GM18508 (cell line): ENCODE measurements around the gene SLC12A3.

ENCODE experiments used
- ATAC-seq: cut with Tn5 transposase; IDR thresholded peaks from one replicate; pipeline ENCODE4 v1.9.1; 2021; ENCODE audit warnings: moderate number of reproducible peaks; ENCODE audit not compliant: insufficient read depth, unreplicated experiment

The SLC12A3 gene

DNA sequence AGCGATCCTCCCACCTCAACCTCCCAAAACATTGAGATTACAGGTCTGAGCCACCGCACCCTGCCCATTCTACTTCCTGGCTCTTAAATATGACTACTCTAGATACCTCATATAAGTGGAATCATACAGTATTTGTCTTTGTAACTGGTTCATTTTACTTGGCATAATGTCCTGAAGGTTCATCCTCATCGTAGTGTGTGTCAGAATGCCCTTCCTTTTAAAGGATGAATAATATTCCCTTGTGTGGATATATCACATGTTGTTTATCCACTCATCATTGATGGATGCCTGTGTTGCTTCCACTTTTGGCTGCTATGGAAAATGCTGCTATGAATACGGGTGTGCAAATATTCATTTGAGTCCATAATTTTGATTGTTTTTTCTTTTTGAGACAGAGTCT, 91.1 kb downstream of the SLC12A3 start:
- ATAC-seq = no peak

- no peak for ATAC-seq
Measured at GRCh38 chr16:56956756-56957155, 91.7 kb downstream of the SLC12A3 start.

GRCh38 chr16:56960681-56961281, 95.8 kb downstream of the SLC12A3 start:
- ATAC-seq = no peak

DNA sequence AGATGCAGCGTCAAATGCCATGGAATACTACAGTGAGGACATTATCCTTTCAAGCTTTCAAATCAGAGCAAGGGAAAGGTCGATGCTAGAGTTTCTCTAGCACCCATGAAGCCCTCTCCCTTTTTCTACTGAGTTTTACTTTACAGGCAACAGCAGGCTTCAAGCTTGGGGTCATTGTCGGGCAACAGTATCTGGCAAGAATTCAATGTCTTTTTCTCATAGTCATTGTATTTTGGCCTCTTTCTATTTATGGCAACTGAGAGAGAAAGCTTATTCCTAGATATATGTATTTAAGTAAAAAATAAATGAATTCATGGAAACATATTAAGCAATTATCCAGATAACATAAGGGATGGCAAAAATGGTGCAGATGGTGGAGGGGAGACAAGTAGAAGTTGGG, 96.4 kb downstream of the SLC12A3 start:
- no peak for ATAC-seq

DNA sequence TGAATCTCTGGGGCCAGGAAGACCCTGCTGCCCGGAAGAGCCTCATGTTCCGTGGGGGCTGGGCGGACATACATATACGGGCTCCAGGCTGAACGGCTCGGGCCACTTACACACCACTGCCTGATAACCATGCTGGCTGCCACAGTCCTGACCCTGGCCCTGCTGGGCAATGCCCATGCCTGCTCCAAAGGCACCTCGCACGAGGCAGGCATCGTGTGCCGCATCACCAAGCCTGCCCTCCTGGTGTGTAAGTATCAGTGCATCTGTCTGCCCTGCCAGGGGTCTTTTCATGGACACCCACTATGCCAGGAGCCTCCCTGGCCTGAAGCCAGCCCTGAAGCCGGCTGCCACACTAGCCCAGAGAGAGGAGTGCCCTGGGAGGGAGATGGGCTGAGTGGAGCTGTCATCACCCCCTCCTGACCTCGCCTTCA, 96.9 kb downstream of the SLC12A3 start, which contains the start of gene CETP:
TSS of gene CETP (plus strand) at position 100 of the 431 bp plus-strand sequence. CDS start at position 130, 30 bp downstream.
- ATAC-seq = no peak

- peak; percentile 70 for ATAC-seq
Measured at GRCh38 chr16:56964243-56965148, 99.5 kb downstream of the SLC12A3 start.
